Amniotic epithelial cell (primary cell): ENCODE results near the gene NNAT.
"Not testable (repeated sequence)": the region's sequence is repeated elsewhere in the genome, so short reads cannot be mapped to it uniquely, and the experiment has no call there.

Experiments
- DNase-seq: peaks from one replicate; pipeline ENCODE4 v3.0.0-alpha.2; 2010; ENCODE audit warnings: low read depth

Gene NNAT, protein sequence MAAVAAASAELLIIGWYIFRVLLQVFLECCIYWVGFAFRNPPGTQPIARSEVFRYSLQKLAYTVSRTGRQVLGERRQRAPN

DNA sequence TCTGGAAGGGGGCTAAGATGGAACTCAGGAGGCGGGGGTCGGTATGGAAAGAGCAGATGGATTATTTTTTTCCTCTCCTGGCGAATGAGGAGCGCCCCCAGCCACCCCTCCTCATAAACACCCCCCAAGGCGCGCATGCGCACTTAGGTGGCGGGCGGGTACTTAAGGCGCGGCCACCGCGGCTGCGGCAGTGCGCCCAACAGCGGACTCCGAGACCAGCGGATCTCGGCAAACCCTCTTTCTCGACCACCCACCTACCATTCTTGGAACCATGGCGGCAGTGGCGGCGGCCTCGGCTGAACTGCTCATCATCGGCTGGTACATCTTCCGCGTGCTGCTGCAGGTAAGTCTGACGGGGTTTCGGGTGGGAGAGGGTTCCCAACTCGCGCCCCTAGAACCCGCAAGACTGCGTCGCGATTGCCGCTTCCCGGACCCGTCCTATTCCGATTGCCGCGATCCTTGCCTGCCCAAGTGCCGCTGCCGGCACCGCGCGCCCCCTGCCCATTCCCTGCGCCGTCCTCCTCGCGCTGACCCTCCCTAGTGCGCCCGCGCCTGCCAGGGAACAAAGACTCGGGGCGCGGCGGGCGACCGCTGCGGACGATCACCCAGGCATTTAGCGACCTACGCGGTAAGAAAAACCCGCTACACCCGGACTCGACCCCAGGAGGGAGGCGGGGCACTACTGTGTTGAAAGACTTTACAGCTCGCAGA, at the start of gene NNAT:
Gene NNAT (plus strand): TSS at position 190 of the 711 bp plus-strand sequence. CDS start 82 bp downstream, at position 272.
- no peak for DNase-seq

DNA sequence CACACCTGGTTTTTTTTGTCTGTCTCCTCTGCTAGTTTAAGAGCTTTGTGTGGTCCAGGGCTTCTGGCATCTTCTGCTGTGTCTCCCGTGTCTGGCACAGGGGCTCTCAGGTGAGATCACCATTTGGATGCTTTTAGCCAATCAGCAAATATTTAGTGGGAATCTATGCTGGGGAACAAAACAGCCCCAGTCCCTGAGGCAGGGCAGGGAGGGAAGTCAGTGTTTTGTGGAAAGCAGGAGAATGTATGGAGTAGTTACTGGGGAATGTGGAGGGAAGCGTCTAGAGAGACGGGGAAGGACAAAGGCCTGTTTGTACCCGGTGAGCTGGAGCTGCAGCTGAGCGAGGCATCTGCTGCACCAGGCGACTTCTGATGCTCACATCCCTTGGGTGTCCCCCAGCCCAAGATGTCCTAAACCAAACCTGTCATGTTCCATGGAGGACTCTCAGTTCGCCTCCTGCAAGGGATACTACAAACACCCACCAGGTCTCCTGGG, 49.3 kb upstream of the NNAT start:
- no peak for DNase-seq

DNA sequence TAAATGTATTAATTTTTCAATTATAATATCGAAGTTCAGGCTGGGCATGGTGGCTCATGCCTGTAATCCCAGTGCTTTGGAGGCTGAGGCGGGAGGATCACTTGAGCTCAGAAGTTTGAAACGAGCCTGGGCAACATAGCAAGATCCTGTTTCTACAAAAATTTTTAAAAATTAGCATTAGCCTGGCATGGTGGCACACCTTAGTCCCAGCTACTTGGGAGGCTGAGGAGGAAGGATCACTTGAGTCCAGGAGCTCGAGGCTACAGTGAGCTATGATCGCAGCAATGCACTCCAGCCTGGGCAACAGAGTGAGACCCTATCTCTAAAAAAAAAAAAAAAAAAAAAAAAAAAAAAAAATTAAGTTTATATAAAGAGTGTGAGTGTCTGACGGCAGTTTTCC, 48.6 kb upstream of the NNAT start:
- DNase-seq, result not testable (repeated sequence)

DNA sequence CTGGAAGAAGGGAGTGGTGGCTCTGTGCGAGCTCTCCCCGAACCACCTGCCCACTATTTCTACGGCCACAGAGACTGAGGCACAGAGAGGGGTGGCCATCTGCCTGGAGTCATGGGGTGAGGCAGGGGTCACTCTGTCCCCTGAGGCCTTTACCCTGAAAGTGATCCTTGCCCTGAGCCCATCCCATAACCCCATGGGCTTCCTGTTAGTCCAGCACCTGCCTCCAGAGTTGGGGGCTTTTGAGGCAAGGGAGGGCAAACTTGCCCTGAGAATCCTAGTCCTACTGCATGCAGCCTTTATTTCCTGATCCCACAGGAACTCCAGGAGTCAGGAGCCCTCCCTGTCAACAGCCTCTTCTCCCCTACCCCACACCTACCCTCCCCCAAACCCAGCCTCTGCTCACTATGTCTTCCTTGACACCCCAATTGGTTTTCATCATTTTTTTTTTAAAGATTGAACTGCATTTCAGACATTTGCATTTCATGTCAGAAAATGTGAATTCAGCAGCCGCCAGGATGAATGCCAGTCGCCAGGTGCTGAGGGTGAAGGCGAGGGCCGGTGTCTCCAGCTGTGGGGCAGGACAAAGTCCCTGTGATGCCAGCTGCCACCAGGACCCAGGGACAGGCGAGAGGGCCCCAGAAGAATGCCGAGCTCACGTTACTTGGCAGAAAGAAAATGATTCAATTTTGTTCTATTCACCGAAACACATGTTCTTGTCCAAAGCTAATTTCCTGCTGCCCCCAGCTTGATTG, 47.6 kb upstream of the NNAT start:
- no peak for DNase-seq

DNA sequence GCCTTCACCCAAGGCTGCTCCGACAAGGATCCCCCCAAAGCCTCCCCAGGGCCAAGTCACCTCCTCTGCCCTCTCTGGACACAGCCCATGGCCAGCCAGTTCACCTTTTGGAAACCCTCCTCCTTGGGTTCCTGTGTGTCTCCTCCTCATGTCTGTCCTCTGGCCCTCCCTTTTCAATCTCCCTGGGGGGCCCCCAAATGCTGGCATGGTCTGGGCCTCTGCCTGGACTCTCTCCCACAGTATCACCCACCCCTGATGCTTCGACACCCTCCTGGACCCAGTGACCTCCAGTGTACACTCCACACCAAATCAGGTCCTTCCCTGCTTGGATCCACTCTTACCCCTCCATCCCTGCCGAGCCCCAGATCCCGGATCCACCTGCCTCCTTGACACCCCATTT, 46.7 kb upstream of the NNAT start:
- no peak for DNase-seq

DNA sequence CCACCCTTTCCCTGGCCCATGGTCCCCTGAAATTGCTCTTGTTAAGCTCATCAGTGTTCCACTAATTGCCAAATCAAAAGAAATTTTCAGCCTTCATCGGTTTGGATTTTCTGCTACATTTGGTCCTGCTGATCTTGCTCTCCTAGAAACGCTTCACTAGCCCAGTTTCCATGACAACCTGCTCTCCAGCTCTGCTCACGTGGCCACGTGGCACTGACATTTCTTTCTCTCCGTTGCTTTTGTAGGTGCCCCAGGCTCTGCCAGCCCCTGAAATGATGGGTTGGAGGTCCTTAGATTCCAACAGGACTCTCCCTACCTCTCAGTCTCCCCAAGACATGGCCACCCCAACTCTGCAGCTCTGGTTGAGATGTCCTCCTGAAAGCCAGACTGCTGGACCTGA, 45.8 kb upstream of the NNAT start:
- DNase-seq, result no peak

DNA sequence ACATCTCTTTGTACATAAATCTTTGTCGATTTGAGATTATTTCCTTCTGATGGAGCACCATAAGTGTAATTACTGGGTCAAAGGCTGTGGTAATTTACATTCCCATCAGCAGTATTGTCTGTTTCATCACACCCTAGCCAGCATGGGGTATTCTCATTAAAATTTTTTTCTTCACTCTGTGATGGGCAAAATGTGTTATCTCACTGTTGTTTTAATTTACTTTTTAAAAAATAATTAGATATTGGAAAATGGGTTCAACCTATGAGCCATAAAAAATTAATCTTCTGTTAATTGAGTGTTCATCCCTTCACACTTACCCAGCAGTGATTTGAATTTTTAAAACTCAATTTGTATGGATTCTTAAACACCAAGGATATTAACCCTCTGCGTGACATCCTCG, 44.0 kb upstream of the NNAT start:
- DNase-seq, result no peak

DNA sequence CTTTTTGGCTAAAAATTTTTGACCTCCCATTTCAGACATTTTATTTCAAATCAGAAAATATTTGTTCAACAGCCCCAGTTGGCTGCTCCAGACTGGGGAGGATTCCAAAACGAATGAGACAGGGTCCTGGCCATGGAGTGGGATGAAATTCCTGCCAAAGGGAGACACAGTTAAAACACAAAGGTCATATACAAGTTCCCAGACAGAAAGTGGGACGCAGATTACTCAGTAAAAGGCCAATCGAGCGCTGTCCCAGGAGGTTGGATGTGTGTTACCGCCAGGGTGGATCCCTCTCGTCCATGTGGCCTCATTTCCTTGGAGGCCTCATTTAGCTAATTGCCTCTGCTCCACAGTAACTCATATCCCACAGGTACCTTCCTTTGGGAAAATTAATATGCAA, 41.8 kb upstream of the NNAT start:
- no peak for DNase-seq

DNA sequence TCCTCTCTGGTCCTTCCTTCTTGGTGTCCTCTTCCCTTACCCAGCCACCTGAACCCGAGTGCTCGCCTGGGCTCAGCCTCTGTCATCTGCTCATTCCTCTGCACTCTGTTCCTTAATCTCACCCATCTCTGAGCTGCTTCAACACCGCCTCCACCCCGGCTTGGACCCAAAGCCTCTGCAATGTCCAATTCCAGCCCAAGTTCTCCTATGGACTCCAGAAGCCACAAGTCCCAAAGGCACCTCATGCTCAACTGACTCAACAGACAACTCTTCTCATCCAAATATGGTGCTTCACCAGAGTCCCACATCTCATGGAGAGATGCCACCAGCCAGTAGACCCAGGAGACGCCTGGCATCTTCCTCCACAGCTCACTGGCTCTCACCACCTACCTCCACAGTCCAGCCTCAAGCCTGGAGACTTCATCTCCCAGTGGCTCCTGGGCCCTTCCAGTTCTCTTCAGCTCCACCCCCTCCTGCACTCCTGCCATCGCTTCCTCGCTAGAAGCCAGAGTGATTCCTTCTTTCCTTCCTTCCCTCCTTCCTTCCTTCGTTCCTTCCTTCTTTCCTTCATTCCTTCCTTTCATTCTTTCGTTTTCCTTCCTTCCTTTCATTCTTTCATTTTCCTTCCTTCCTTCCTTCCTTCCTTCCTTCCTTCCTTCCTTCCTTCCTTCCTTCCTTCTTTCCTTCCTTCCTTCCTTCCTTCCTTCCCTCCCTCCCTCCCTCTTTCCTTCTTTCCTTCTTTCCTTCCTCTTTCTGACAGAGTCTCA, 40.9 kb upstream of the NNAT start:
- no peak for DNase-seq

DNA sequence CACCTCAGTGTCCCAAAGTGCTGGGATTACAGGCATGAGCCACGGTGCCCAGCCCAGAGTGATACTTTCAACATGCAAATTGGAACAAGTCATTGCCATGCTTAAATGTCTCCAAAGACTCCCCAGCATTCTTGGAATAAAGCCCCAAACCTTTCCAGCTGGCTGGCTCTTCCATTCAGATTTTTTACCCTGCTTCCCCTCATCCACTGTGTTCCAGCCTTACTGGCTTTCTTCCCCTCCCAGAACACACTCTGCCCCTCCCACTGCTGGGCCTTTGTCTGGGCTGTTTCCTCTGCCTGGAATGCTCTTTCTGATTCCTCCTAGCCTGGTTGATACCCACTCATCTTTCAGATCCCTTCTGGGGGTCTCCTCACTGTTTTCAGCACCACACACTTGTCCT, 40.1 kb upstream of the NNAT start:
- no peak for DNase-seq

DNA sequence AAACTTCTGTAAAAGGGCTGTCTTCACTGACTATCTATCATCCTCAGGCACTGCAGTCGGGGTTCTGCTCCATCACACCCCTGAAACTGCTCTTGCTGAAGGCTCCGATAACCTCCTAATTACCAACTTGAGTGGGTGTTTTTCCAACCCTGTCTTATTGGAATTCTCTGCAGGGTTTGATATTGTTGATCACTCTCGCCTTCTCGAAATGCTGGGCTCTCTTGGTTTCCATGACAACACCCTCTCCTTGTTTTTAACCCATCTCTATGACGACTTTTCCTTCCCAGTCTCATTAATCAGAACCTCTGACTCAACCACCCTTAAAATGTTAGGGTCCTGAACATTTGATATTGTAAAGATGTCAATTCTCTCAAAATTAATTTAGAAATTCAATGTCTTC, 39.4 kb upstream of the NNAT start:
- no peak for DNase-seq

DNA sequence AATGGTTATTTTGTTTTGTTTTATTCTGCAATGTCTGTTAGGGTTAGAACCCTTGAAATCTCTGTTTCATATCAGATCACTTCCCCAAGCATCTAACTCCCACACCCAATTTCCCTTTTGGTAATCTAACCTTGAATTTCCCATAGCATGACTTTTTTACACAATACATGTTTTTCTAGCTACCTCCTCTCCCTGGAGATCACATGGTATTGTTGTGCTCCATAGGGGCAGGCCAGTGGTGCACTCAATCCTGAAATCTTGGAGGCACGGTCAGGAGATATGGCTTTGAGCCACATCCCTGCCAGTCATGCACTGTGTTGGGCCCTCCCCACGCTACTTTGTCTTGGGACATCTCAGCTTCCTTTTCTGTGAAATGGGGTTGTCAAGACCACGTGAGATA, 36.7 kb upstream of the NNAT start:
- DNase-seq, result peak; percentile 8

DNA sequence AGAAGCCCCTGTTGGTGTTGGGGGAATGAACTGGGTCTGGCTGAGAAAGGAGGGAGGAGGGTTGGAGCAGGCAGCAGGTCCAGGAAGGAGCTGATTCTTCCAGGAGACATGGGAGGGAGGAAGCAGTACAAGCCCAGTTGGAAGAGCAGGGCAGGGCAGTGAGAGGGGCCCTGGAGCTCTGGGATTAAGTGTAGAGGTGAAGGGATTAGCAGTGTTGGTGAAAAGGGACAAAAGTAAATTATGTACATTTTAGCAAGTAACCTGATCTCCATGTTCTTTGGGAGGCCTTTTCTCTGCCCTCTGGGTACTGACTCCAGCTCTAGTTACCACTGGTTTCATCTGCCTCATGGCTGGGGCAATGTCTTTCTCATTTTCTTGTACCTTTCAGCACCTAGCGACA, 34.8 kb upstream of the NNAT start:
- DNase-seq, result not testable (repeated sequence)

DNA sequence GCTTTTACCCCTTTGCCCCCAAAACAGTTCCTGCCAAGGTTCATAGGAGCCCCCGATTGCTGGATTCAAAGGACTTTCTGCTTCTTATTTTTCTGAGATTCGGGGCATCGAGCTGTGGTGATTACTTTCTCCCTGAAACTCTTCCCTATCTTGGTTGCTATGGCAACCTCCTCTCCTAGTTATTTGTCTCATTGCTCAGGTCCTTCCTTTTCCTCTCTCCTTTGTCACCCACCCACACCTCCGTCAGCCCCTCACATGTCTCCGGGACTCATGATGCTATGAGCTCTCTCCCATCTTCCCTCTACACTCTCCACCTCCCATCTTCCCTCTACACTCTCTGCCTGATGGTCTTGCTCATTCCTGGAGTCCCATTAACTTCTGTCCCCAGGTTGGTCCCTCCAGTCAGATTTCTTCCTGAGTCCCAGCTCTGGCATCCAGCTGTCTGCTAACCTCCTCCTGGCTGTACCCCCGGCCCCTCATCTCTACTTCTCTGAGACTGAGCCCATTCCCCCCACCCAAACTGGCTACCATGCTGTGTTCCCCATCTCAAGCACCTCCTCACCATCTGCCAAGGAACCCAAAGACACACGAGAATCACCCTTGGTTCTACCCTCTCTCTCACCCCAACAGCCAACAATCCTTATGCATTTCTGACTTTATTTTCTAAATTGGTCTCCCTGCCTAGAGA, 30.2 kb upstream of the NNAT start:
- no peak for DNase-seq

DNA sequence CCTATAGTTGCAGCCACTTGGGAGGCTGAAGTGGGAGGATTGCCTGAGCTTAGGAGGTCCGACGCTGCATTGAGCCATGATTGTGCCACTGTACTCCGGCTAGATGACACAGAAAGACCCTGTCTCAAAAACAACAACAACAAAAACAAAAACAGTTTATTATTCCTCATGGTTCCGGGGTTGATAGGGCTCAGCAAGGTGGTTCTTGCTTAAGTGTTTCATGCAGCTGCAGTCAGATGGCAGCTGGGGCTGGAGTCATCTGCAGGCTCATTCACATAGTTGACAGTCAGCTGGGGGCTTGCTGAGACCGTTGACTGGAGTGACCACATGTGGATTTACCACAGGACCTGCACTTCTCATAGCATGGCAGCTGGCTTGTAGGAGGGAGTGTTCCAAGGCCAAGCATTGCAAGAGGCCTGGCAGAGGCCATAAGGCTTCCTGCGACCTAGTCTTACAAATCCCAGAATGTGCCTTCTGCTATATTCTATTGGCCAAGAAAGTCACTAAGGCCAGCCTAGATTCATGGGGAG, 28.9 kb upstream of the NNAT start:
- DNase-seq, result no peak

DNA sequence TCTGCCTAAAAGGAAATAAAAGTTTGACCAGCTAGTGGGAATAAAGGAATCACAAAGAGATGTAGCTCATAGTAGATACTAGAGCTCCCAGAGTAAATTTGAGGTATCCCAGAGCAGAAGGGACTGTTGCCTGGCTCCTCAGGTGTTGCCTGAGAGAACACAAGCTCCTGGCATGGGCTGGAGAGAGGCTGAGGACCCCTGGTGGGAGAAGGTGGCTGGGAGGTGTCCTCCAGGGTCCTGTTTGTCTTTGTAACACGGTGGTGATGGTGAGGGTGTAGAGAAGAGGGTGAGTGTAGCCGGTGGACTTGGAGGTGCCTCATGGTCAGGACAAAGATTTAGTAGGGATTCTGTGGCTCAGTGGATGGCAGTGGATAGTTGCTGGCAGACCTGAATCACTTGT, 28.1 kb upstream of the NNAT start:
- DNase-seq, result no peak

DNA sequence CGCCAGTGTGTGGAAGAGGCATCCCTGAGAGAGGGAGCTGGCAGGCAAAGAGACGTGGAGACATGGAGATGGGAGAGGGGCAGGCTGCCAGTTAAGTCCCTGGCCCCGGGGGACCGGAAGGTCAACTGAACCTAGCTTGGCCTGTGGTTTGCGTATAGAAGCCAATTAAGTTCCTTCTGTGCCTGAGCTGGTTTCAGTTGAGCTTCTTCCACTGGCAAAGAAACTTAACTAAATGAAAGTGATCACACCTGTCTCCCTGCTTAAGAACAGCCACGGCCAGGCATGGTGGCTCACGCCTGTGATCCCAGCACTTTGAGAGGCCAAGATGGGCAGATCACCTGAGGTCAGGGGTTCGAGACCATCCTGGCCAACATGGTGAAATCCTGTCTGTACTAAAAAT, 26.7 kb upstream of the NNAT start:
- DNase-seq, result no peak

DNA sequence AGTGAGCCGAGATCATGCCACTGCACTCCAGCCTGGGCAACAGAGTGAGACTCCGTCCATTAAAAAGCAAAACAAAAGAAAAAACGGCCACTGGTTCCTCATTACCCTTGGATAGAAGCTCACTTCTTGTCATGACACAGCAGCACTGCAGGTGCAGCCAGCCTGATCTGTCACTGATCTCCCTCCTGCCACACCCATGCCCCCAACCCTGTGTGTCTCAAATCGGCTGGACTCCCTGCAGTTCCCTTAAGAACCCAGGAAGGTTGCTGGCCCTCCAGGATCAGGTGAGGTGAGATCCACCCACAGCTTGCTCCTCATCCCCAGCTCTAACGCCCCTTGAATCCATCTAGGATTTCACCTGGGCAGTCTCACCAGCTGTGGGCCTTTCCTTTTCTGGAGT, 26.3 kb upstream of the NNAT start:
- DNase-seq, result no peak

DNA sequence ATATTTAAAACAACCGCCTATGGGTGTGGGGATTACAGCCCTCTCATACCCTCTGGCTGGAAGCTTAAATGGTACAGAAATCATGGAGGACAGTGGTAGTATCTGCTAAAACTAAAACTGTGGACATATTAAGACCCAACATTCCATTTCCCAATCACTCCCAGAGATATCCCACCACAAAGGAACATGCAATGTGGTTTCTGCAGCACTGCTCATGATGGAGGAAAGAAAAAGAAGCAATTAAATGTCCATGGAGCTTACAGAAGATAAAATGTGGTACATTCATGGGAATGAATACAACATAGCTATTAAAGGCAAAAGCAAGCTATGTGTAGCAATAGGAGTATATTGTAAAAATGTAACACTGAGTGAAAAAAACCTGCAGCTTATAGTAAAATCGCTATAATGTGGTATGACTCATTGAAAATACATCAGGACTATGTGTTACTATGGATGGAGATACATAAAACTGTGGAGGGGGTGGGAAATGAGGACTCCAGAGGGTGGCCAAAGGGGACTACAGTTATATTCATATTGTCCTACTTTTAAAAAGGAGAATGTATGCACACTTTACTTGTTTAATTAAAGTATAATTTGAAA, 22.9 kb upstream of the NNAT start:
- peak; percentile 88 for DNase-seq

DNA sequence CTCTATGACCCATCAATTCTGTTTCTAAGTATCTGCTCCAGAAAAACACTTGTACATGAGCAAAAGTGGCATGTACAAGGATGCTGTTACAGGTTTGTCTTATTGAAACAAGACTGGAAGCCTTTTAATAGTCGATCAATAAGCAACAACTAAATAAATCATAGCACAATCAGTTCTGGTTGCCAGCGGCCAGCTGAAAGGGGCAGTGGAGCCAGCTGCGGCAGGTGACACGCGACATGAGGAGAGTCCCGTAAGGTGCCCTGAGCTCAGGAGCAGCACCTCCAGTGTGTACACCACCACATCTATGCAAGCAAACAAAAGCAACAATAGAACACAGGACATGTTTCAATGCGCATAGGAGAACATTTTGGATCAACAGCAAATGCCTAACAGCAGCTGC, 20.7 kb upstream of the NNAT start:
- no peak for DNase-seq

DNA sequence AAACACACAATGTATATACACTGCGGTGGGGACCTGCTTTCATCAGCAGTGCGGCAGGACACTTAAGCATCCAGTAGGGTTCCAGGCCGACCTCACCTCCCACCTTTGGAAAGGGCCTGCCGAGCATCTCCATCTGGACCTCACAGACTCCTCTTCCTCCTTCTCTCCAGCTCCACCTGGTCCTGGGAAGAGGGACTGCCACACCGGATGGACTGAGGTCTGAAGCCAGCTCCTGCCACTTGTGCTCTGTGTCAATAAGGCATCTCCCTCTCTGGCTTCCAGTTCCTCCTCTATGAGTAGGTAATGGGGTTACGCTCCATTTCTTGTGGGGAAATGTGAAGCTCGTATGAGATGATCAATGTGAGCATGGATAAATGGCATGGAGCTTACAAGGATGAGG, 19.1 kb upstream of the NNAT start:
- no peak for DNase-seq
